Measurements from ENCODE around the gene LILRA5.
"Not testable (repeated sequence)": the region's sequence is repeated elsewhere in the genome, so short reads cannot be mapped to it uniquely, and the experiment has no call there.

DNA sequence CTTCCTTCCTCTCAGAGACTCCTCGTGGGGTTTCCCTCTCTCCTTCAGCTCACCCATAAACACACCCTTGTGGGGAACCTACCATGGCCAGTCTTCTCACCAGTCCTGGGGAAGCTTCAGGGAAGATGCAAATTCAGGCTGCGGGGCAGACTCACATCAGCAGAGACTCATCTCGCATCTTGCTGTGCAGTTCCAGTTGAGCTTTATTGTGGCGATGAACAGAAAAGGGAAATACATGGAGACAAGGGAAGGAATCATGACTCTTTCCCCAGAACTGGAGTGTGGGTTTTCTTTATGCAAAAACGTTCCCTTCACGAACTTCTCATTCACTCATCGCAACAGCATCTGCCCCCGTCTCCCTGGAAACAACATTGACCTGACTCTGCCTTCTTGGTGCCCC, 23.8 kb downstream of the LILRA5 start:
- not testable (repeated sequence) for TF ChIP-seq ZNF274 (IDR thresholded peaks at IDR 0.05; ENCODE audit: low read depth, low read length); YY1 (IDR thresholded peaks at IDR 0.05; ENCODE audit: insufficient read depth, insufficient read length)
